Stimulated activated CD8-positive, alpha-beta memory T cell treated with anti-CD3 and anti-CD28 coated beads, Interleukin-7, amount 100 ng/mL, for 1 hour (primary cell): ENCODE results near the gene PLEKHG3.
"Not testable (repeated sequence)": the region's sequence is repeated elsewhere in the genome, so short reads cannot be mapped to it uniquely, and the experiment has no call there.

ENCODE experiments used
- DNase-seq, 2 donors: peaks; one replicate each; pipeline ENCODE4 v3.0.0-alpha.2; 2020; ENCODE audit warnings: low read depth in 2 of 2

PLEKHG3 gene

GRCh38 chr14:64704143-64704742 lies at the start of gene PLEKHG3:
TSS of gene PLEKHG3 (plus strand) at chr14:64704424. CDS start at chr14:64727632, 23,208 bp downstream.
- DNase-seq: no peak

- no peak for DNase-seq
Measured at GRCh38 chr14:64654901-64655300, 49.3 kb upstream of the PLEKHG3 start.

- DNase-seq: no peak
Measured at GRCh38 chr14:64656986-64657385, 47.2 kb upstream of the PLEKHG3 start.

- DNase-seq: no peak
Measured at GRCh38 chr14:64658201-64658600, 46.0 kb upstream of the PLEKHG3 start.

DNA sequence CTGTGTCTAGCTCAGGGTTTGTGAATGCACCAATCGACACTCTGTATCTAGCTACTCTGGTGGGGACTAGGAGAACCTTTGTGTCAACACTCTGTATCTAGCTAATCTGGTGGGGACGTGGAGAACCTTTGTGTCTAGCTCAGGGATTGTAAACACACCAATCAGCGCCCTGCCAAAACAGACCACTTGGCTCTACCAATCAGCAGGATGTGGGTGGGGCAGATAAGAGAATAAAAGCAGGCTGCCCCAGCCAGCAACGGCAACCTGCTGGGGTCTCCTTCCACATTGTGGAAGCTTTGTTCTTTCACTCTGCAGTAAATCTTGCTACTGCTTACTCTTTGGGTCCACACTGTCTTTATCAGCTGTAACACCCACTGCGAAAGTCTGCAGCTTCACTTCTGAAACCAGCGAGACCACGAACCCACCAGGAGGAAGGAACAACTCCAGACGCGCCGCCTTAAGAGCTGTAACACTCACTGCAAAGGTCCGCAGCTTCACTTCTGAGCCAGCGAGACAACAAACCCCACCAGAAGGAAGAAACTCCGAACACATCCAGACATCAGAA lies 45.4 kb upstream of the PLEKHG3 start:
- DNase-seq: not testable (repeated sequence)

- DNase-seq: no peak
Measured at GRCh38 chr14:64659366-64659765, 44.9 kb upstream of the PLEKHG3 start.

- DNase-seq: no peak
Measured at GRCh38 chr14:64663174-64663573, 41.0 kb upstream of the PLEKHG3 start.

- DNase-seq: no peak
Measured at GRCh38 chr14:64671591-64671990, 32.6 kb upstream of the PLEKHG3 start.

DNA sequence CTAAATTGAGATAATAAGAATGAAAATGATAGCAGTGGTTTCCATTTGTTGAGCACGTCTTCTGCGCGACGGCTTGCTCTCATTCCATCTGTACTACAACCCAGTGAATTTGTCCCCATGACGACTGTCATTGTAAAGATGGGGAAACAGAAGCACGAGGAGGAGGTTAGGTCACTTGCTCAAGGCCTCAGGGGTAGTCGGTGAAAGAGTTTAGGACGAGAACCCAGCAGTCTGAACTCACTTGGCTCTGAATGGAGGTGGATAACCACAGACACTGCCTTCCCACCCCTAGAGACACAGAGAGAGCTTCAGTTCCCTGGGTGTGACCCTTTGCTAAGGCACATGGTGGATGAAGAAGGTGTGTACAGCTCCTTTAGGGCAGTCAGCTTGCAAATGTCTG lies 30.9 kb upstream of the PLEKHG3 start:
- DNase-seq: no peak

GRCh38 chr14:64673748-64674147 lies 30.5 kb upstream of the PLEKHG3 start:
- DNase-seq: no peak

GRCh38 chr14:64674829-64675228 lies 29.4 kb upstream of the PLEKHG3 start:
- DNase-seq: no peak

DNA sequence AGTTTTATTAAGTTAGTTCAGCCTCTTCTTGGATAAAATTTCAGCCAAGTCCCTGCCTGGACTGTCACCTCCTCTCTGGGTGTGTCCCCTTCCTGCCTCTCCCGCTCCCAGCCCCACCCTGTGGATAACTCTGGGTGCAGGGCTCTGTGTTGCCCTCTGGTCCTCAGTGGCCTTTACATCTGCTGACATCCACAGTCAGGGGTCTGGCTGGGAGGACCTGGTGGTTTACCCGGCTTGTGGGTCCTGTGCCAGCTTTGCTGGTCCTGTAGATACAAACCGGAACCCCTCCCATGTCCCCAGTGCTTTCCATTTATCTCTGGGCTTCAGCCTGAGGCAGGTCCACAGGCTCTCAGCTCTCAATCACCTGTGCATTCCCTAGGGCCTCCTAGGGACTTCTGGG lies 28.9 kb upstream of the PLEKHG3 start:
- no peak for DNase-seq

DNA sequence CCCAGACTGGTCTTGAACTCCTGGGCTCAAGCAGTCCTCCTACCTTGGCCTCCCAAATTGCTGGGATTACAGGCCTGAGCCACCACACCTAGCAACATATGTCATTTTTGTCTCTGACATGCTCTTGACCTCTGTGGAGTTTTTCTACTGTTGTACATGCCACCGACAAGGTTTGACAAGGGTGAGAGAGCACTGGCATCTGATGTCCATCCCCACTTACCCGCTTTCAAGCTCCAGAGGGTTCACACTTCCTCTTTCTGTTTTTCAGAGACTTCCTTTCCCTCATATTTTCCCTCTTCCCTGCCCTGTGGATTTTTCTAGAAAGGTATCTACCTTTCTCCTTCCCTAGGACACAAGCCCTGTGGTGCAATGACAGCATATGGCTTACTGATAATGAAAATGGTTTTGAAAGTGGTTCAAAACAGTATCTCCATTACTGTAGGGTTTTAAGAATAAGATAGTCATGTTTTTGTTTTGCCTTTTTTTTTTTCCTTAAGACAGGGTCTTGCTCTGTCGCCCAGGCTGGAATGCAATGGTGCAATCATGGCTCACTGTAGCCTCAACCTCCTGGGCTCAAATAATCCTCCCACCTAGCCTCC lies 27.7 kb upstream of the PLEKHG3 start:
- DNase-seq: no peak

GRCh38 chr14:64680013-64680713 lies 24.1 kb upstream of the PLEKHG3 start:
- no peak for DNase-seq

GRCh38 chr14:64680714-64681065 lies 23.5 kb upstream of the PLEKHG3 start:
- no peak for DNase-seq

GRCh38 chr14:64681796-64682710 lies 22.2 kb upstream of the PLEKHG3 start:
- no peak for DNase-seq

- DNase-seq: no peak
Measured at GRCh38 chr14:64682843-64683242, 21.4 kb upstream of the PLEKHG3 start.

GRCh38 chr14:64683264-64683663 lies 21.0 kb upstream of the PLEKHG3 start:
- no peak for DNase-seq

GRCh38 chr14:64684091-64684490 lies 20.1 kb upstream of the PLEKHG3 start:
- DNase-seq: no peak

DNA sequence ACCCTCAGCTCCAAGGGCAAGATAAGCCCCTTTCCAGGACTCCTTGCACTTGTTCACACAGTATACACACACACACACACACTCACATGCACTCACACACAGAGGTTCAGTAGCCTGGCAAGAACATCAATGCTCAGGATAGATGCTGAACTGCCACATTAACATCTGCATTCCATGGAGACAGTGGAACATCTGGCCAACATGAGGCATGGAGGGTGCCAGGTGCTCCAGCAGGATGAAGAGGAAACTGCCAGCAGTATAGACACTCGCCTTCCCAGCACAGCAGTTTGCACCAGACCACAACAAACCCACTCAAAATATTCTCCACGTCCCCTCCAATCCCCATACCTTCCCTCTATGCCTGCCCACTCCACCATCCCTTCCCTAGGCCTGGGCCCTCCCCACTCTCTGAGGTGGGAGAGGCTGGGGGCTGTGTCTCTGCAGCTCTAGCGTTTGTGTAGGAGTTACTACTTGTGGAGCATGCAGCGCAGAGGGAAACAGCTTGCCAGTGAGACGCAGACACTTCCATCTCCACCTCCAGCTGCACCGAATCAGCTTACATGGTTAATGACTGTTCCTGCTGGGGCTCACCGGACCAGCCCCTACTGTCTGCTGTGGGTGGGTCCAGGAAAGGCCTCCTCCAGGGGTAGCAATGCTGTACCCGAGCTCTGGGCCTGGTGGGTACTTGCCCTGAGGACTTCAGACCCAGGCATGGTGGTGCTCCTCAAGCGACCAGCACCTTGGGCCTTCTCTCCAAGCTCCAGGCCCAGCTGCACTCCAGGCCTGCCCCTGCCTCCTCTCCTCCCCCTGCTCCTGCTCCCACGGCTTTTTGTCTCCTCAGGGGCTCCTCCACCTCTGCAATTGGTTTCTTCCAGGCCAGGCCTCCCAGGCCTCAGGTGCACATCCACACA lies 18.6 kb upstream of the PLEKHG3 start:
- no peak for DNase-seq

GRCh38 chr14:64686282-64686615 lies 18.0 kb upstream of the PLEKHG3 start:
- DNase-seq: no peak
